ENCODE data around the gene EPS15. TPM values are rescaled to one million over a fixed set of nuclear protein-coding genes. Genes with fewer than 3 reads are reported as not detected.

The EPS15 gene
- total RNA-seq, 4 donors from 2014 or later = 53.5 to 106 (median 74.2) TPM

DNA sequence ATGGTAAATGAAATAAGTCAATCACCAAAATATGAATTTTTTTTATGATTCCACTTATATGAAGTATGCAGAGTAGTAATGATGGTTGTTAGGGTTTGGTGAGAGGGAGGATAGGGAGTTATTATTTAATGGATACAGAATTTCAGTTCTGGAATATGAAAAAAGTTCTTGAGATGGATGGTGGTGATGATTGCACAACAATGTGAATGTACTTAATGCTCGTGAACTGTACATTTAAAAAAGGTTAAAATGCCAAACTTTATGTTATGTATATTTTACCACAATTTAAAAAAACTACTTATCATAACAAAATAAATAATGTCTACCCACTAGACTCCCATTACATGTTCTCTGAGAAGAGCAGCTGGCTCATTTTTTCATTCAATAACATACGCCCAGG, 133.3 kb downstream of the EPS15 start:
- no peak for TF ChIP-seq POLR2AphosphoS5 (IDR thresholded peaks at IDR 0.05)
- Histone ChIP-seq H3K9me3 (peaks cover 0 to 6% (median 0%) of the 10 kb centered on the region in 3 donors), H3K4me1 (no peaks in the 10 kb centered on the region), H3K27ac (no peak overlapping the region), H3K27me3 (no peaks in the 10 kb centered on the region), H3K36me3 (peaks cover 0 to 37% of the 10 kb centered on the region in 2 donors), H3K4me3 (no peak overlapping the region)
- no peak for ATAC-seq
- 89 to 100% methylated on average over 2 of the region's 2 CpGs for WGBS, 2 donors (ENCODE audit: low coverage in 1 of 2)

GRCh38 chr1:51381964-51382363, 137.1 kb downstream of the EPS15 start:
- TF ChIP-seq, protein P1, sequence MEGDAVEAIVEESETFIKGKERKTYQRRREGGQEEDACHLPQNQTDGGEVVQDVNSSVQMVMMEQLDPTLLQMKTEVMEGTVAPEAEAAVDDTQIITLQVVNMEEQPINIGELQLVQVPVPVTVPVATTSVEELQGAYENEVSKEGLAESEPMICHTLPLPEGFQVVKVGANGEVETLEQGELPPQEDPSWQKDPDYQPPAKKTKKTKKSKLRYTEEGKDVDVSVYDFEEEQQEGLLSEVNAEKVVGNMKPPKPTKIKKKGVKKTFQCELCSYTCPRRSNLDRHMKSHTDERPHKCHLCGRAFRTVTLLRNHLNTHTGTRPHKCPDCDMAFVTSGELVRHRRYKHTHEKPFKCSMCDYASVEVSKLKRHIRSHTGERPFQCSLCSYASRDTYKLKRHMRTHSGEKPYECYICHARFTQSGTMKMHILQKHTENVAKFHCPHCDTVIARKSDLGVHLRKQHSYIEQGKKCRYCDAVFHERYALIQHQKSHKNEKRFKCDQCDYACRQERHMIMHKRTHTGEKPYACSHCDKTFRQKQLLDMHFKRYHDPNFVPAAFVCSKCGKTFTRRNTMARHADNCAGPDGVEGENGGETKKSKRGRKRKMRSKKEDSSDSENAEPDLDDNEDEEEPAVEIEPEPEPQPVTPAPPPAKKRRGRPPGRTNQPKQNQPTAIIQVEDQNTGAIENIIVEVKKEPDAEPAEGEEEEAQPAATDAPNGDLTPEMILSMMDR (IDR thresholded peaks at IDR 0.05) = no peak
- TF ChIP-seq EP300 (IDR thresholded peaks at IDR 0.05) (no peak), POLR2A (IDR thresholded peaks at IDR 0.05) (no peak), POLR2AphosphoS5 (IDR thresholded peaks at IDR 0.05) (no peak)
- H3K4me3 ChIP-seq = no peak overlapping the region
- no peaks in the 10 kb centered on the region for H3K4me1 ChIP-seq
- no peaks in the 10 kb centered on the region for H3K27me3 ChIP-seq
- ATAC-seq = no peak
- H3K9me3 ChIP-seq = peaks cover 0 to 6% (median 0%) of the 10 kb centered on the region in 3 donors
- H3K27ac ChIP-seq = no peak overlapping the region
- H3K36me3 ChIP-seq = peaks cover 0 to 69% of the 10 kb centered on the region in 2 donors

DNA sequence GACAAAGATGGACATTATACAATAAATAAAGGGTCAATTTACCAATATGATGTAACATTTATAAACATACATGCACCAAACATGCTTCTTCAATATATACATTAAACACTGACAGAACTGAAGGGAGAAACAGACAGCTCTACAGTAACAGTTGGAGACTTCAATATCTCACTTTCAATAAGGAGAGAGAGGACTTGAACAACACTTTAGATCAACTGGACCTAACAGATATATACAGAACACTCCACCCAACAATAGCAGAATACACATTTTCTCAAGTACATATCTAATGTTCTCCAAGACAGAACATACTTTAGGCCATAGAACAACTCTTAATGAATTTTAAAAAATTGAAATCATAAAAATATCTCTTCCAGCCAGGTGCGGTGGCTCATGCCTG, 138.1 kb downstream of the EPS15 start:
- no peak for TF ChIP-seq POLR2AphosphoS5 (IDR thresholded peaks at IDR 0.05)
- TF ChIP-seq POLR2A (IDR thresholded peaks at IDR 0.05) = no peak
- no peak for TF ChIP-seq EP300 (IDR thresholded peaks at IDR 0.05)
- TF ChIP-seq, protein P1 (IDR thresholded peaks at IDR 0.05) = no peak
- no peak overlapping the region for H3K27ac ChIP-seq
- ATAC-seq = no peak
- no peaks in the 10 kb centered on the region for H3K27me3 ChIP-seq
- H3K4me1 ChIP-seq = no peaks in the 10 kb centered on the region
- no peak overlapping the region for H3K4me3 ChIP-seq
- peaks cover 0 to 74% of the 10 kb centered on the region in 2 donors for H3K36me3 ChIP-seq
- peaks cover 0 to 6% (median 0%) of the 10 kb centered on the region in 3 donors for H3K9me3 ChIP-seq
- 100% methylated on average over 1 of the region's 1 CpG; no CpG with 5 or more reads in 1 of the 2 donors for WGBS, 2 donors (ENCODE audit: low coverage in 1 of 2)

- peaks cover 0 to 74% of the 10 kb centered on the region in 2 donors for H3K36me3 ChIP-seq
- H3K4me1 ChIP-seq = no peaks in the 10 kb centered on the region
- H3K27me3 ChIP-seq = no peaks in the 10 kb centered on the region
- ATAC-seq = no peak
- peaks cover 0 to 6% (median 0%) of the 10 kb centered on the region in 3 donors for H3K9me3 ChIP-seq
- H3K27ac ChIP-seq = no peak overlapping the region
- TF ChIP-seq POLR2A (IDR thresholded peaks at IDR 0.05) = no peak
- TF ChIP-seq, protein P1 (IDR thresholded peaks at IDR 0.05) = no peak
- TF ChIP-seq EP300 (IDR thresholded peaks at IDR 0.05) = no peak
- no peak for TF ChIP-seq POLR2AphosphoS5 (IDR thresholded peaks at IDR 0.05)
- WGBS, 2 donors (ENCODE audit: low coverage in 1 of 2) = 93 to 96% methylated on average over 3 of the region's 6 CpGs
- H3K4me3 ChIP-seq = no peak overlapping the region
These were observed 140.2 kb downstream of the EPS15 start for GRCh38 chr1:51378871-51379270.

GRCh38 chr1:51373898-51374297, 145.2 kb downstream of the EPS15 start:
- Histone ChIP-seq H3K4me1 (no peaks in the 10 kb centered on the region), H3K4me3 (no peak overlapping the region), H3K36me3 (peaks cover 0 to 75% of the 10 kb centered on the region in 2 donors), H3K27me3 (no peaks in the 10 kb centered on the region), H3K9me3 (no peaks in the 10 kb centered on the region), H3K27ac (no peak overlapping the region)
- ATAC-seq = no peak
- 85 to 89% methylated on average over 1 to 3 of the region's 3 CpGs for WGBS, 2 donors (ENCODE audit: low coverage in 1 of 2)
- TF ChIP-seq POLR2A (IDR thresholded peaks at IDR 0.05) (no peak), POLR2AphosphoS5 (IDR thresholded peaks at IDR 0.05) (no peak), EP300 (IDR thresholded peaks at IDR 0.05) (no peak)
- TF ChIP-seq, protein P1 (IDR thresholded peaks at IDR 0.05) = no peak

All from gastroesophageal sphincter (tissue), 4 donors.